Measurements from ENCODE around the gene COL6A2.
"Not testable (repeated sequence)": the region's sequence is repeated elsewhere in the genome, so short reads cannot be mapped to it uniquely, and the experiment has no call there.

Gene COL6A2

DNA sequence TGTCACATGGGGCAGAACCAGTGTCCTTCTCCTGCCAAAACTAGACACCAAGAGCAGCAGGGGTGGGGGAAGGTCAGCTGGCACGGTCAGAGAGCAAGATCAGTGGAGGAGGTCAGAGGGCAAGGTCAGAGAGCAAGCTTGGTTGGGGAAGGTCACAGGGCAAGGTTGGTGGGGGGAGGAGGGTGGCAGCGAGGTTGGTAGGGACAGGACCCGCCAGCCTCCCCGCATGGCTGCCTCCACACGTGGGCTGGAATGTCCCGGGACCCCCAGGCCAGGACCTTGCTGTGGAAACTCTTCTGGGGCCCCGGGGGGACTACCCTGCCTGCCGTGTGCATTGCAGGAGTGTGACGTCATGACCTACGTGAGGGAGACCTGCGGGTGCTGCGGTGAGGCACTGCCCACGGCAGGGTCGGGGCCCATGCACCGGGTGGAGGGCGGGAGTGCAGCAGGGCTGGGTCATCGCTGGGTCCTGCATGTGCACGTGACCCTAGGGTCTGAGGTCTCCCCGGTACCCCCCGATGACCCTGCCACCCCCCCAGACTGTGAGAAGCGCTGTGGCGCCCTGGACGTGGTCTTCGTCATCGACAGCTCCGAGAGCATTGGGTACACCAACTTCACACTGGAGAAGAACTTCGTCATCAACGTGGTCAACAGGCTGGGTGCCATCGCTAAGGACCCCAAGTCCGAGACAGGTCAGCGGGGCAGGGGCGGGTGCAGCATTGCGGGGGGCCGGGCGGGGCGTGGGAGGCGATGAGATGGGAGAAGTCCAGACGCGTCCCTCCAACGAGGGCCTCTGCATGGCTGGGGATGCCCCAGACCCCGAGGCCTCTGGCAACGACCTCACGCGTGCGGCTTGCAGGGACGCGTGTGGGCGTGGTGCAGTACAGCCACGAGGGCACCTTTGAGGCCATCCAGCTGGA lies 27.3 kb downstream of the COL6A2 start:
- no peak for DNase-seq (ENCODE audit: low read depth, low spot score)

DNA sequence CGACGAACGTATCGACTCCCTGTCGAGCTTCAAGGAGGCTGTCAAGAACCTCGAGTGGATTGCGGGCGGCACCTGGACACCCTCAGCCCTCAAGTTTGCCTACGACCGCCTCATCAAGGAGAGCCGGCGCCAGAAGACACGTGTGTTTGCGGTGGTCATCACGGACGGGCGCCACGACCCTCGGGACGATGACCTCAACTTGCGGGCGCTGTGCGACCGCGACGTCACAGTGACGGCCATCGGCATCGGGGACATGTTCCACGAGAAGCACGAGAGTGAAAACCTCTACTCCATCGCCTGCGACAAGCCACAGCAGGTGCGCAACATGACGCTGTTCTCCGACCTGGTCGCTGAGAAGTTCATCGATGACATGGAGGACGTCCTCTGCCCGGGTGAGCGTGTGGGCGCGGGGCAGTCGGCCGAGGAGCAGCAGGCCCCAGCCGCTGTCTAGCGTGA lies 28.0 kb downstream of the COL6A2 start:
- DNase-seq (ENCODE audit: low read depth, low spot score), result no peak

DNA sequence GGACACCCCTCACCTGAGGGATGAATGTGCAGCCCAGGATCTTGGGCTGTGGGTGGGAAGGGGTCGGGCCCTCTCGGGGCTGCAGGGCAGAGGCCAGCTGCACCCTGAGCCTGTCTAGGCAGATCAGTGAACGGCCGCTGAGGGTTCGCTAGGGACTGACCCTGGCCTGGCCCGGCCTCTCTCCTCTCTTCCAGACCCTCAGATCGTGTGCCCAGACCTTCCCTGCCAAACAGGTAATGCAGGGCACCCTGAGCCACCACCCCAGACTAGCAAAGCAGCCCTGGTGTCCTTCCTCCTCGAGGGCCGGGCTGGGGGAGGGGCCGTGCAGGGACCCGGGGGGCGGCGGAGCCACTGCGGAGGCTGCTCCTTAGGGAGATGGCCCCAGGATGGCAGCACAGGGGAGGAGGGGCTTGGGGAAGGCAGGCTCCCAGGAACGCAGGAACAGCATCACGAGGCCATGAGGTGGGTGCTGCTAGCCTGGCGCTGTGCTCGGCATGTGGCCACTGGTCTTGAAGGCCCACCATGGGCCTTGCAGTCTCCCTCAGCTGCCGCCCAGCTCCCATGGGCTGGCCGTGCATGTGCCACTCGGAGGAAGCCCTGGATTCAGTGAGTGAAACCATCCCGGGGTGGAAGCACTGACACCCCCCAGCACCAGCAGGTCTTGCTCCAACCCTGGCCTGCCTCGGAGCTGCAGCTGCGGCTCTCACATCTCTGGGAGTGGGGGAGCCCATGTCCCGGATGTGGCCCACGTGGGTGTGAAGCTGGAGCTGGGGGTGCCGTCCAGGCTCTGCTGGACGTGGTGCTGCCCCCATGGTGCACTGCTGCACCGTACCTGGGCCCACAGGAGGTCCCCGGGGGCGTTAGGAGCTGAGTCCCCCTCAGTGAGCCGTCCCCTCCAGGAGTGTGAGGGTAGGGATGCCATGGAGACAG lies 28.7 kb downstream of the COL6A2 start:
- no peak for DNase-seq (ENCODE audit: low read depth, low spot score)

DNA sequence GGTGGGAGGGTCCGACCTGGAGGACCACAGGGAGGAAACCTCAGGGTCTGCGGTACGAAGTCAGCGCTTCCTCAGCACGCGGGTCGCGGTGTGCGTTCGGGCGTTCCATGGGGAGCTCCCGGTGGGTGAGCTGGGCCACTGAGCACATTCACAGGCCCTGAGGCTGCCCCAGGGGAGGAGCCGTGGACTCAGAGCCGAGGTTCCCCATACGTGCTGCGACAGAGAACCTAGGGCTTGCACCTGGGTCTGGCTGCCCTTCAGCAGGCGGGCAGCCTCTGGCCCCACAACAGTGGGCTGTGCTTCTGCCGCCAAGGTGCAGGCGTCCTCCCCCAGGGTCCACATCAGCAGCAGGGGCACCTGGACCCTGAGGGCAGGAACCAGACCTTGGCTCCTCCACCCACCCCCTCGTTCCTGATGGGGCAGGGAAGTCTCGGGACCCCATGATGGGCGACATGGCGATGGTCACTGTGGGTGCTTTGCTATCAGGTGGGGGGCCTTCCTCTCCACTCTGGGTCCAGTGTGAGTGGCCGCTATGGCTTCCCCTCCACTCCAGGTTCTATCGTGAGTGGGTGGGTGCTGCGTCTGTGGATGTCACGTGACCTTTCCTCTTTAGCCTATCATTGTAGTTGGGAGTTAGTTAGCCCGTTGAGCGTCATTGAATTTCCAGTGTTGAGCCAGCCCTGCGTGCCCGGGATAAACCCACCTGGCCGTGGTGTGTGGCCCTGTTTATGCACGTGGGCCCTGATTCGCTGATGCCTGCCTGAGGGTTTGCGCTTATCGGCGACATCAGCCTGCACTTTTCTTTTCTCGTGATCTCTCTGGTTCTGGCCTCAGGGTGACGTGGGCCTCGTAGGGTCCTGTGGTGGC lies 29.6 kb downstream of the COL6A2 start:
- DNase-seq (ENCODE audit: low read depth, low spot score), result no peak

DNA sequence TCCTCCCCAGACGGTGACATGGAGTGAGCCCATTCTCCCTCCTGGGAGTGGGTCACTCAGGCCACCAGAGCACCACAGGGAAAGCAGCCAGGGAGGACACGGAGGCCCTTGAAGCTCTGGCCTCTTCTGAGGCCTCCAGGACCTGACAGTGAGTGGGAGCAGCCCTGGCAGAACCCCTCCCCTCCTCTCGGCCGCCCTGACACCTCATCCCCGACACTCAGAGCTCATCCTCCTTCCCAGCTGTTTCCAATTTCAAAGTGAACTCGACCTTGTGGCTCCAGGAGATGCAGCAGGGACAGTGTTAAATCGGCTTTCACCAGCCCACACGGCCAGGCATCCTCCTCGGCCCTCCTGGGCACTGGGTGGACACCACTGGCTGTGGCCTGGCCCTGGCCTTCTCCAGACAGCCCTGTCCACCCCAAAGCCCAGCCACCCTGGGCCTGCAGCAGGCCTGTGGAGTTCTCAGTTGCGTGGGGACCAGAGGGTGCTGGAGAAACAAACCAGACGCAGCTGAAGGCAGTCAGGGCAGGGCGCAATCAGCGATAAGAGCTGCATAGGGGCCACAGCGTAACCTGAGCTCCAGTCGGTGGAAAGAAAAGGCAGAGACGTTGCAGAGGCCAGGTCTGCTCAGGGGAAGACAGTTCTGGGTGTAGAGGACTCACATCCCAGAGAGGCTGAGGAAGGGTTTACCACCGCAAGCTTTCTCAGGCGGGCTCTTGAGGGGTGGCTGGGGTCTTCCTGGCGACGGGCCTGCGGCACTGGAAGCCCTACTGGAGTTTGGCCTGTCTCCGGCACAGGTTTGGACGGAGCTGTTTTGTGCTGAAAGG lies 30.4 kb downstream of the COL6A2 start:
- no peak for DNase-seq (ENCODE audit: low read depth, low spot score)

DNA sequence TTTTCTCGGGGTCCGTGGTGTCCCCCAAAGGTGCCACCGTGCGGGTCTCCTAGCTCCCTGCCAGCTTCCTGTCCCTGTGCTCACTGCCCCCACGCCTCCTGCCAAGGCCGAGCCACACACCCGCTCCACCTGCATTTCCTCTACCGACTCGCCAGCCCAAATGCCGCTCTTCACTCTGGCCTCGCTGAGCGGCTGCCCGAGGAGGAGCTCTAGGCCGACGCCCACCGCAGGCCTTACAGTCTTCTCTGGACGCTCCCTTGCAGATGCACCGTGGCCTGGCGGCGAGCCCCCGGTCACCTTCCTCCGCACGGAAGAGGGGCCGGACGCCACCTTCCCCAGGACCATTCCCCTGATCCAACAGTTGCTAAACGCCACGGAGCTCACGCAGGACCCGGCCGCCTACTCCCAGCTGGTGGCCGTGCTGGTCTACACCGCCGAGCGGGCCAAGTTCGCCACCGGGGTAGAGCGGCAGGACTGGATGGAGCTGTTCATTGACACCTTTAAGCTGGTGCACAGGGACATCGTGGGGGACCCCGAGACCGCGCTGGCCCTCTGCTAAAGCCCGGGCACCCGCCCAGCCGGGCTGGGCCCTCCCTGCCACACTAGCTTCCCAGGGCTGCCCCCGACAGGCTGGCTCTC lies 31.1 kb downstream of the COL6A2 start:
- no peak for DNase-seq (ENCODE audit: low read depth, low spot score)

DNA sequence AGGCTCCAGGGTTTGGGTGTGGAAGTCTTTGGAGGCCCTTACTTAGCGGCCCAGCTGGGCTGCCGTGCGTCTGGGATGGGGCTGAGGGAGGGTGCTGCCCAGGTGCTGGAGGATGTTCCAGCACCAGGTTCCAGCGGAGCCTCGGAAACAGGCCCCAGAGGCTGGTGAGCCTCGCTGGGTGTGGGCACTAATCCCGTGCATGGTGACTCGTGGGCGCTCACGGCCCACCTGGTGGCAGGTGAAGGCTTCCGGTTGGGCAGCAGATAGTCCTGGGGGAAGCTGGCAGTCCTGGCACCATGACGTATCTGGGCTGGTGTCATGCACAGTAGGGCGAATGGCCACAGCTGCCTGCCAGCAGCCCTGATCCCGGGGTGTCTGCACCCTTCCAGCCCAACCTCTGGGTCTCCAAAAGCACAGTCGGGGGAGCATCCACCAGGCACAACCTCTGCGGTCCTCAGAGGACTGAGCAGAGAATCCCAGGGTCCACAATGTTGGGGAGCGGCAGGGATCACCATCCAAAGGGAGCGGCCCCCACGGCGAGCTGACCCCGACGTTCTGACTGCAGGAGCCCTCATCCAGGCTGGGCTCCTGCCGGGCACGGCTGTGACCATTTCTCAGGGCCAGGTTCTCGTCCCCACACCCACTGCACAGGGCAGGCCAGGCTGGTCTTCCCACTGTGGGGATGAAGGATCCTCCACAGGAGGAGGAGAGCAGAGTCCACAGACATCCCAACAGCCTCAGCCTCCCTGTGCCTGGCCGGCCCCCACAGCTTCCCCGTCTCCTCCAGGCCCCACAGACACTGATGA lies 32.1 kb downstream of the COL6A2 start:
- no peak for DNase-seq (ENCODE audit: low read depth, low spot score)

DNA sequence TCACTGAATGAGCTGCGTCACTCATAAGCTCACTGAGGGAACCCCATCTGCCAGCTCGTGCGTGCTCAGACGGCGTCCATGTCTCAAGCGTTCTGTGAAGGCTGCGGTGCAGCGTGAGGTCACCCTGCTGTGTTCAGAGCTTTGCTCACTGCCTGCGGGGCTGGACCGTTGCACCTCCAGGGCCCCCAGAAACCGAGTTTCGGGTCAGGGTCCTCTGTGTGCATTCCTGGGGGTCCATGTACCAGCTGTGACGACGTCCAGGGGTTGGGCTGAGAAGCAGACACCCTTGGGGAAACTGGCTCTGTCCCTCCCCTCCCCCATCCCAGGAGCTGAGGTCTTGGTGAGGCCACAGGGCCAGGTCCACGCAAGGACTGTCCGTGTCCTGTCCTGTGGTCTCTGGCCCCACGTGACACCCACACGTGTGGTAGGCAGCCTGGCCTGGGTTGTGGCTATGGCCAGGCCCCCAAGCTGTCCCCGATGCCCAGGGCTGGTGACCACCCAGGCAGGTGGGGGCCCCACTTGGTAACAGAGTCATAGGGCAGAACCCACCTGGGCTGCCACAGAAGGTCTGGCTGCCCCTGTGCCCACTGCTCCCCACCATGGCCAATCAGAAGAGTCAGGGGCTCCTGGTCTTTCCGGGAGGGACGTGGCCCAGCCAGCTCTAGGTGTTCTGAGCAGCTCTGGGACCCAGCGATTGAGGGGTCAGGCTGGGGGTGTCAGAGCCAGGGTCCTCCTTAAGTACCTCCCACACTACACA lies 33.1 kb downstream of the COL6A2 start:
- DNase-seq (ENCODE audit: low read depth, low spot score), result no peak

DNA sequence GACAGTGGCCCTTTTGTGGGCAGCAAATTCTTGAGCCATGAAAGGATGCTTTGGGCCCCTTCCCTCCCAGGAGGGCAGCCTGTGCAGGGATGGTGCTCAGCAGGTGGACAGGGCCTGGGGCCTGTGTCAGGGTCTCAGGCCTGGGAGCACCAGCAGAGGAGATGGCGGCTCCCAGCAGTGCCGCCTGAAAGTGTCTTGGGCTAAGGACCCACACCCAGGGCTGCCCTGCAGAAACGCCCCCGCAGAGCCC lies 33.6 kb downstream of the COL6A2 start:
- no peak for DNase-seq (ENCODE audit: low read depth, low spot score)

DNA sequence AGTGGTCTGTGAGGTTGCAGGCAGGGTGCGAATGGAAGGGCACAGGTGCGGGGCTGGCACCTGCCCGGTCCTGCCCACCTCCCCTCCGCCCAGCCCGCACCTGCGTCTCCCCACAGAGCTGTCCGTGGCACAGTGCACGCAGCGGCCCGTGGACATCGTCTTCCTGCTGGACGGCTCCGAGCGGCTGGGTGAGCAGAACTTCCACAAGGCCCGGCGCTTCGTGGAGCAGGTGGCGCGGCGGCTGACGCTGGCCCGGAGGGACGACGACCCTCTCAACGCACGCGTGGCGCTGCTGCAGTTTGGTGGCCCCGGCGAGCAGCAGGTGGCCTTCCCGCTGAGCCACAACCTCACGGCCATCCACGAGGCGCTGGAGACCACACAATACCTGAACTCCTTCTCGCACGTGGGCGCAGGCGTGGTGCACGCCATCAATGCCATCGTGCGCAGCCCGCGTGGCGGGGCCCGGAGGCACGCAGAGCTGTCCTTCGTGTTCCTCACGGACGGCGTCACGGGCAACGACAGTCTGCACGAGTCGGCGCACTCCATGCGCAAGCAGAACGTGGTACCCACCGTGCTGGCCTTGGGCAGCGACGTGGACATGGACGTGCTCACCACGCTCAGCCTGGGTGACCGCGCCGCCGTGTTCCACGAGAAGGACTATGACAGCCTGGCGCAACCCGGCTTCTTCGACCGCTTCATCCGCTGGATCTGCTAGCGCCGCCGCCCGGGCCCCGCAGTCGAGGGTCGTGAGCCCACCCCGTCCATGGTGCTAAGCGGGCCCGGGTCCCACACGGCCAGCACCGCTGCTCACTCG lies 34.1 kb downstream of the COL6A2 start:
- DNase-seq (ENCODE audit: low read depth, low spot score), result no peak

DNA sequence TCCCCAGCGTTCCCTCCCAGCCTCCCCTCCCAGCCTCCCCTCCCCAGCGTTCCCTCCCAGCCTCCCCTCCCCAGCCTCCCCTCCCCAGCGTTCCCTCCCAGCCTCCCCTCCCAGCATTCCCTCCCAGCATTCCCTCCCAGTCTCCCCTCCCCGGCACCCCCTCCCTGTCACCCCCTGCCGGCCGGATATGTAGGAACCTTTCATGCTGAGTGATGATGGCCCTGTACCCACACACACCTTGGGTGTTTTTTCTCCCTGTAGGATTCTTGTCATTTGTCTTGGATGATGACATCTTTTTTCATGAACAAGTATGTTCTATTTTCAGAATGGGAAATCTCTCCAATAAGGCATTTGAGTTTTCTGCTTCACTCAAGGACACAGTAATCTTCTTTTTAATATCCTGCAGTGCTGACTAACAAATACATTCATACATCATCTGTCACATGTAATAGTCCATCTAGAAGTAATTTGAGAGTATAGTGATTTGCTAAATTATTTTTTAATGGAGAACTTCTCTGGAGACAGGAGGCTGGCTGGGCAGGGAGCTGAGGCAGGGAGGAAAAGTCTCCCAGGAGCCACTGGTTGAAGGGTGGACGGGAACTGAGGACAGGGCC lies 38.0 kb downstream of the COL6A2 start:
- no peak for DNase-seq (ENCODE audit: low read depth, low spot score)

DNA sequence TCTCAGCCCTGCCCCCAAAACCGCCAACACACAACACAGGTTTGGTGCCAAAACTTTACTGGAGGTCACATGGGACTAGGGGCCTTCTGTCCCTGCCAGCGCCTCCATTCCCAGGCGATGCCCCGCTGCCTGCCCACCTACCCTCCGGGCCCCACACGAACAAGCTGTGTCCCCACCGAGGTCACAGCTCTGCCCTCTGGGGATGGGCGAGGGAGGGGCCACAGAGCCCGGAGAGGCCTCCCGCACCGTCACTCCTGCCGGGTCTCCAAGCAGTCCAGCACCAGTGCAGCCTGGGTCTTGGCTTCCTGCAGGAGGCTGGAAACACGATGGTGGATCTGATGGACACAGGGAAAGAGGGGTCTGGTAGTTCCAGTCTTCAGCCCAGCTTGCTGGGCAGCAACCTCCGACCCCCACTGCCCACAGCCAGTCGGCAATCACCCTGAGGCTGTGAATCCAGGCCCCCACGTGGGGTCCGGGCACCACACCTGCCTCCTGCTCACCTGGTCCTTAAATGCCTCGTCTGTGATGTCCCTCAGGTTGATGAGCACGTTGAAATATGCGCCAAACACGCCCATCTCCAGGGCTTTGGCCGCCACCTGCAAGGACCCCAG lies 38.9 kb downstream of the COL6A2 start:
- DNase-seq (ENCODE audit: low read depth, low spot score), result no peak

DNA sequence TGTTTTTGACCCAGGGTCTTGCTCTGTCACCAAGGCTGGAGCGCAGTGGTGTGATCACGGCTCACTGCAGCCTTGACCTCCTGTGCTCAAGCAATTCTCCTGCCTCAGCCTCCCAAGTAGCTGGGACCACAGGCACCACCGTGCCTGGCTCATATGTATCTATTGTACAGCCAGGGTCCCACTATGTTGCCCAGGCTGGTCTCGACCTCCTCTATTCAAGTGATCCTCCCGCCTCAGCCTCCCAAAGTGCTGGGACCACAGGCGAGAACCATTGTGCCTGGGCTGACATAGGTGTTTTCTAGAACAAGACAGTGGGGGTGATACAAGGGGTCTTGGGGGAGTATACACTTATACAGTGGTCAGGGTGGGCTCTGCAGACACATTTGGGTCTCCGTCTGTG lies 40.0 kb downstream of the COL6A2 start:
- no peak for DNase-seq (ENCODE audit: low read depth, low spot score)

DNA sequence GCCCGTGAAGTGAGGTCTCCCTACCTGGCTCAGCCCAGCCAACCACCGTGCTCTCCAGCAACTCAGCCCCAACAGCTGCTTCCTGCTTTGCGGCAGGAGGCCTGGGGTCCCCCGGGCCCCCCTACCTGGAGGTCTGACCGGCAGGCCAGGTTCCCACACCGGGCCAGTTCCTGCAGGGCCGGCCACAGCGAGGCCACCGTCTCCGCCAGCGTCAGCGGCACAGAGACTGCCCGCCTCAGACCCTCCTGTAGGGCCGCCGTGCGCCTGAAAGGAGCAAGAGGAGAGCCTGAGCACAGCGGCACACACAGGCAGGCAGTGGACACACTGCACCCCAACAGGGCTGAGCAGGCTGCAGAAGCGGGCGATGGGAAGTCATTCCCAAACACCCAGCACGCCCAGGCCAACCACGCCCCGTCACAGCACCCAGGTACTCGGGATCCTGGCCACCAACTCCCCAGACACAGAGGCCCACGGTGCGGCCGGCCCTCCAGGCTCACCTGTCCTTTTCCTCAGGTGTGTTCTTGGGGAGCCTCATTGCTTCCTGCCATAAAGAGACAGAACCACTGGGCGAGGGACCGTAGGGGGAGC lies 40.6 kb downstream of the COL6A2 start:
- DNase-seq (ENCODE audit: low read depth, low spot score), result no peak

DNA sequence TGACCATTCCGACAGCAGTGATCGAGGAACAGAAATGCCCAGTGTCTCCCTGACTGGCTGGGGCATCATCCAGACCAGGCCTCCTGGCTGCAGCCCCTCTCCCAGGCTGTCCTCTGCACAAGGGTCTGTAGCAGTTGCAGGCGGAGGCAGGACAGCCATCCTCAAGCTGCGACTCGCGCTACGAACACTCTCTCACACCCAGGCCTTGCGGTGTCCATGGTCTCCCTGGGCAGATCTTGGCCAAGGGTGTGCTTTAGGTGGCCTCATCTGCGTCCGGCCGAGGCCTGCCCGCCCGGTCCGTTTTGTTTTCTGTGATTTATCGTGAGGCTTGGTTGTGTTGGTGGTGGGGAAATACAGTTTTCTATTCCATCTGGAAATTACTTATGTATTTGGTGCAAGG lies 41.8 kb downstream of the COL6A2 start:
- no peak for DNase-seq (ENCODE audit: low read depth, low spot score)

DNA sequence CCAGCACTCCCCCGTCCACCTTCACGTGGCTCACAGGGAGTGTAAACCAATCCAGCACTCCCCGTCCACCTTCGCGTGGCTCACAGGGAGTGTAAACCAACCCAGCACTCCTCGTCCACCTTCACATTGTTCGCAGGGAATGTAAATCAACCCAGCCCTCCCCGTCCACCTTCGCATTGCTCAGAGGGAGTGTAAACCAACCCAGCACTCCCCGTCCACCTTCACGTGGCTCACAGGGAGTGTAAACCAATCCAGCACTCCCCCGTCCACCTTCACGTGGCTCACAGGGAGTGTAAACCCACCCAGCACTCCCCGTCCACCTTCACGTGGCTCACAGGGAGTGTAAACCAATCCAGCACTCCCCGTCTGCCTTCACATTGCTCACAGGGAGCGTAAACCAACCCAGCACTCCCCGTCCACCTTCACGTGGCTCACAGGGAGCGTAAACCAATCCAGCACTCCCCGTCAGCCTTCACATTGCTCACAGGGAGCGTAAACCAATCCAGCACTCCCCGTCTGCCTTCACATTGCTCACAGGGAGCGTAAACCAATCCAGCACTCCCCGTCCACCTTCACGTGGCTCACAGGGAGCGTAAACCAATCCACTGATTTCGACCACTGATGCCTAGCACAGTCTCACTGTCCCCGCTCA lies 42.6 kb downstream of the COL6A2 start:
- DNase-seq (ENCODE audit: low read depth, low spot score), result not testable (repeated sequence)

All from smooth muscle cell of the brain vasculature (primary cell).